ENCODE data around the gene YY1.
"Not testable (repeated sequence)": the region's sequence is repeated elsewhere in the genome, so short reads cannot be mapped to it uniquely, and the experiment has no call there.

YY1 gene

DNA sequence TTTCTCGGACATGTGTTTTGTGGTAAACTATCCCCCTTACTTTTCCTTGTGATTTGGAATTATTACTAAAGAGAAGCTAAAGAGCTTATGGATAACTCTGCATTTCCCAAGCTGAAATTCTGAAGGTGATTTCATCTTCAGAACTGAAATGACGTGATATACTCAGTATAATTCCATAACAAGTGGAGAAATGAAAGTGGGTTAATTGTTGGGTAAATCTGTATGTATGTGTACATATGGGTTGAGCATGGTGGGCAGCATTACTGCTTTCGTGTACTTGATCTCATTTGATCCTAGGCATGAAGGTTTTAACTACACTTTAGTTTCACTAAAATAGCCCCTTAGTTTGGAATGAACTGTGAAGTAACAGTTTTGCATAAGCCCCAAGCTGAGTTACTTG, 4.1 kb downstream of the YY1 start:
- DNase-seq (ENCODE audit: low read depth) = no peak

DNA sequence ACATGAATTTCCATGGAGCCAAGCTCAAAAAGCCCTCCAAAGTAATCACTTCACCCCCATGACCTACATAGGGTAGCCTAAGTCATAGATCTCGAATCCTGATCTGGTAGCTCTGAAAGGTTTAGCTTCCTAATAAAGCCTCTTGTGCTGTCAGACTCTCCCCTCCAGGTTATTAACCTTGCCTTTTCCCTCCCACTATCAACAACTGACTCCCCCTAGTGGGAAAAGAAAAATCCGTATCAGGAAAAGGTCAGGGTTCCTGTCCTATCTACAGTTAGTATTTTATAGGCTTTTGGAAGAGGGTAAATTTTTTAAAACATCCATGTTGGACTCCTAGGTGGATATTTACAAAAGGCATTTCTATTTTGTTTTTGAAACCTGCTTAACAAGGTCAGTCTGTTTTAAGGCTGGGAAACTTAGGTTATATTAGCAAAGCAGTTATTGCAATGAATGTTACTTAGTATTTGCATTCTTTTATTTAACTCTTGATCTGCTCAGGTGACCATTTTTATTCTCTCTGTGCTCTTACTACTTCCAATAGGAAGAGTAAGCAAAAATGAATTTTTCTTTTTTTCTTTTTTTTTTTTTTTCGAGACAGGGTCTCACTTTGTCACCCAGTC, 8.0 kb downstream of the YY1 start:
- DNase-seq (ENCODE audit: low read depth) = no peak

DNA sequence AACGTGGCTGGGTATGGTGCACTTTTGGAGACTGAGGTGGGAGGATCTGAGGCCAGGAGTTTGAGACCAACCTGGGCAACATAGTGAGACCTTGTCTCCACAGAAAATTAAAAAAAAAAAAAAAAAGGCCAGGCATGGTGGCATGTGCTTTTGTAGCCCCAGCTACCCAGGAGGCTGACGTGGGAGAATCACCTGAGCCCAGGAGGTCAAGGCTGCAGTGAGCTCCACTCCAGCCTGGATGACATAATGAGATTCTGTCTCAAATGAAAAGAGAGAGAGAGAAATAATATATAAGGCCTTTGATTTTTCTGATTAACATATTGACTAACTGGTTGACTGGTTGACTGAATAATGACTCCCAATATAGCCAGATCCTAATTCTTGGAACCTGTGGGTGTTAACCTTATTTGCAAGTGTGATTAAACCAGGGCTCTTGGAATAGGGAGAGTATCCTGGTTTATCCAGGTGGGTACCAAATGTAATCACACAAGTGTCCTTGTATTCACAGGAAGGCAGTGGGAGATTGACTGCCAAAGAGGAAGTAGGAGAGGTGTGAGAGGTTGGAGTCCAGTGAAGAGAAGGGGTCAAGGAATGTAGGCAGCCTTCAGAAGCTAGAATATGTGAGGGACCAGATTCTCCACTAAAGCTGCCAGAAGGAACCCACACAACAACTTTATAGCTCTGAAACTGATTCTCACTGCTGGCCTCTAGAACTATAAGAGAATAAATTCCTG, 12.0 kb downstream of the YY1 start:
- no peak for DNase-seq (ENCODE audit: low read depth)

DNA sequence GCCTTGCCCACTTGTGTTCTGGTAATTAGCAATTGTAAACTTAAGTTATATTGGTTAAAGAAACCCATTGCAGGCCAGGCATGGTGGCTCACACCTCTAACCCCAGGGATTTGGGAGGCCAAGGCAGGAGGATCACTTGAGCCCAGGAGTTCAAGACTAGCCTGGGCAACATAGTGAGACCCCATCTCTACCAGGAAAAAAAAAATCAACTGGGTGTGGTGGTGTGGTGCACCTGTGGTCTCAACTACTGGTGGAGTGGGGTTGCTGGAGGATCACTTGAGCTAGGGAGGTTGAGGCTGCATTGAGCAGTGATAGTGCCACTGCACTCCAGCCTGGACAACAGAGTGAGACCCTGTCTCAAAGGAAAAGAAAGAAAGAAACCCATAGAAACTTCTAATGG, 13.7 kb downstream of the YY1 start:
- no peak for DNase-seq (ENCODE audit: low read depth)

DNA sequence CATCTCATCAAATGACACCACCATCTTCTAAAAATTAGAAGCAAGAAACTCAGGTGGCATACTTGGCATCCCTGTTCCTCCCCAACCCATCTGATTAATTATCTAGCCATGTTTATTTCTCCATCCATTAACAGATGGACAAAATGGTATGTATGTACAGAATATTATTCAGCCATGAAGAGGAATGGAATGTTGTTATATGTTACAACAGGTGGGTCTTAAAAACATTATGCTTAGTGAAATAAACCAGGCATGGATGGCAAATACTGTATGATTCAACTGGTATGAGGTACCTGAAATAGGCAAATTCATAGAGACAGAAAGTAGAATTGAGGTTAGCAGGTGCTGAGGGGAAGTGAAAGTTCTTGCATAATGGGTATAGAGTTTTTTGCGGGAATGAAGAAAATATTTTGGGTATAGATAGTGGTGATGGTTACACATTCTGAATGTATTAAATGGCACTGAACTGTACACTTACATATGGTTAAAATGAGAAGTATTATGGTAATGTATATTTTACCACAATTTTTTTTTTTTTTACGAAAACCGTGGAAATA, 17.5 kb downstream of the YY1 start:
- no peak for DNase-seq (ENCODE audit: low read depth)

DNA sequence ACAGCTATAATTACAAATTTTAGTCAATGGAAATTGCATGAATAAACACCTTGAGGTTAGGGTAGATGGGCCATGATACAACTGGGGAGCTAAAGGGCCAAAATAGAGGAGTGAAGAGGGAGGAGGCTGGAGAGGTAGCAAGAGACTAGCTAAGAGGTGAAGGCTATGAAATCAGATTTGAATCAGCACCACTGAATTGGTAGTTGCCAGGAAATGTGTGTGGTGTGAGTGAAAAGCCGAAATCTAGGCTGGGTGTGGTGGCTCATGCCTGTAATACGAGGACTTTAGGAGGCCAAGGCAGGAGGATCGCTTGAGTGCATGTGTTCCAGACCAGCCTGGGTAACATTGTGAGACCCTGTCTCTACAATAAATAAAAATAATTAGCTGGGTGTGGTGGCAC, 22.7 kb downstream of the YY1 start:
- no peak for DNase-seq (ENCODE audit: low read depth)

DNA sequence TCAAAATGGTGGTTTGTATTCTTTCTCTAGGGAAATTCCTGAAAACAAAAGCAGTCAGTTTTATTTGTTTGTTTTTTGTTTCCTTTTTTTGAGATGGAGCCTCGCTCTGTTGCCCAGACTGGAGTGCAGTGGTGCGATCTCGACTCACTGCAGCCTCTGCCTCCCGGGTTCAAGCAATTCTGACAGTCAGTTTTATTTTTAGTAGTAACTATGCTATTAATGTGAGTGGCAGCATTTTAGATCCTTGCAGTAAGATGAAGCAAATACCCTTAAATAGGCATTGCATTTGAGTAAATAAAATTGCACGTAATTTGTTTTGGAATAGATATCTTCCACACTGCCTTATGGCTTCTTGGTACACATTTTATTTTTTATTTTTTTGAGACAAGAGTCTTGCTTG, 23.6 kb downstream of the YY1 start:
- DNase-seq (ENCODE audit: low read depth) = no peak

DNA sequence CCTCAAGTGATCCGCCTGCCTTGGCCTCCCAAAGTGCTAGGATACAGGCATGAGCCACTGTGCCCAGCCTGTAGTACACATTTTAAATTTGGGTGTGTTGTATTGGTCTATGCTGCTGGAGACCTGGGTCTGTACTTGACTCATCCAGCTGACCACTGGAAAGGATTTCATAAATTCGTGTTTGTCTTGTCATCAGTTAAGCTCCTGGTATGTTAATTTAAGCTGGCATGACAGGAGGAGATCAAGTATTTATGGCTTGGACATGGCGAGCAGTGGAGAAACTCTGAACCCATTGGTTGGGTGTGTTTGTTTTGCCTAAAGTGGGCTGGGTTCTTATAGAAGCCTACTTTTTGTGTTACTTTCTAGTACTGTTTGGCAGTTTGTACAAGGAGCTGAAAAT, 24.2 kb downstream of the YY1 start:
- DNase-seq (ENCODE audit: low read depth) = no peak

DNA sequence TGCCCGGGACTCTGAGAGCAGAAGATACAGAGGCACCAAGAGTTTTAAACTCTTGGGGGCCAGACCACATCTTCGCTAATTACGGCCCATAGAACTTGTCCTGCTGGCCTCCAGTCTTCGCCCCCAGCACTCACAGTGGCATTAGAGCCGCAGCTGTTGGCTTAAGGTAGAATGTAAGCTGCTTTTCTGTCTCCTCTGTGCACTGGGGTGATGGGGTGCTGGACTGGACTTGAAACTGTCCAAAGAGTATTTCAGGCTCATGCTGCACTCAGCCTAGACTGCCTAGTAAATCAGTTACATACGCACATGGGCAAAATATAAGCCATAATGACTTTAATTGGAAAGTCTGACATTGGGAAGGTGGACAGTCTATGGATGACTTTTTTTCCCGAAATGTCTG, 29.0 kb downstream of the YY1 start:
- DNase-seq (ENCODE audit: low read depth) = no peak

DNA sequence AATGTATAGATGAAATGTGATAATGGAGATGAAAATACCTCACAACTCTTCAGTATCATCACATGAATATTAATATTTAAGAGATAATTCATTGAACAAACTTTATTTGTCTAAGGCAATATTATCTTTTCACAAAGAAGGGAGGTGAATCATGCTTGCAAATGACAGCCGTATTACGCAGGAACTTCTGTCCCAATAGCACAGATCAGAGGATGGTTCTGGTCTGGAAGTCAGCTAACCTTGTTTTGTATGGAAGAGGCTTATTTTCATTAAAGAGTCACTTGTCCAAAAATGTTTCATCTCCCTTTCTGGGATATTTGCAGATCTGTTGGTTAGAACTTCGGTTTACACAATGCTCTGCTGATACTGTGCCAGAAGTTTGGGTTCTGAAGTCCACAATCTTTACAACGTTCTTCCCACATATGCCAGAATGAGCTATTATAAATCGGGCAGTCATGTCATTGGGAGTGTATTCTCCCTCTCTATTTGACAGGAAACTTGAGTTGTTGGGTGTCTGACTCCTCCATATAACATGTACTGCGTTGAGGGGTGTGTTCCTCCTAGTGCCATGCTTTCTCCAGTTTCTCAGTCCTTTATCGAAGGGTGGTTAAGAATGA, 29.8 kb downstream of the YY1 start:
- no peak for DNase-seq (ENCODE audit: low read depth)

DNA sequence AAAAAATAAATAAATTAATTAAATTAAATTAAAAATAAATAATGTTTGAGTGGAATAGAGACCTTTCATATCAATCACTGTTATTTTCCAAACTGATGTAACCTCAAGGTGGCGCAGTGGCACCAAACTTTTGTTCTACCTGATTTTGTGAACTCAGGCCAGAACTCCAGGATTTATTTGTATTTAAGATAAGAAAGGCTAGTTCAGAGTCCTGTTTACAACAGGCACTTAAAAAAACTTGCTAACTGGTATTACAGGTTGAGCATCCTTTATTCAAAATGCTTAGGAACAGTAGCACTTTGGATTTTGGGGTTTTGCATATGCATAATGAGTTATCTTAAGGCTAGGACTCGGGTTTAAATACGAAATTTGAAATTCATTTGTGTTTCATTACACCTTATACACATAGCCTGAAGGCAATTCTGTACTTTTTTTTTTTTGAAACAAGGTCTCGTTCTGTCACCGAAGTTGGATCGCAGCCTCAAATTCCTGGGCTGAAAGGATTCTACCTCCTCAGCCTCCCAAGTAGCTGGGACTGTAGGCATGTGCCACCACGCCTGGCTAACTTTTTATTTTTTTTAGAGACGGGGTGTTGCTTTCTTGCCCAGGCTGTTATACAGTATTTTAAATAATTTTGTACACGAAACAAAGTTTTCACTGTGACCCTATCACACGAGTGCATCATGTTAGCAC, 32.4 kb downstream of the YY1 start:
- DNase-seq (ENCODE audit: low read depth) = no peak

DNA sequence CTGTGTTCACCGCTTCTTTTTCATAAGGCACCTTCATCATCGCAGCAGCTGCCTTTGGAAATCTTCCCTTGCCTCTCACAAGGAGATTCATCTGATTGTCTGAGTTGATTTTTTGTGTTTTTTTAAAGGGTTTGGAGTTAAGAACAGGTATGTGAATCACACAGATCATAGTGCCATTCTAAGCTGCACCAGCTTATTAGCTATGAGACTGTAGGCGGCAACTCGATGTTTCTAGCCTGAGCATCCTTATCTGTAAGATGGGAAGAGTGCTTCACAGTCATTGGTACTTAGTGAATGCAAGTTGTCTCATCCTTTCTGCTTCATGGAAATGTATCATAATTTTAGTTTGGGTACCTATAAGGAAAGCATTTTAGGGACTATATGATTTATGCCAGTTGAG, 35.3 kb downstream of the YY1 start:
- no peak for DNase-seq (ENCODE audit: low read depth)

DNA sequence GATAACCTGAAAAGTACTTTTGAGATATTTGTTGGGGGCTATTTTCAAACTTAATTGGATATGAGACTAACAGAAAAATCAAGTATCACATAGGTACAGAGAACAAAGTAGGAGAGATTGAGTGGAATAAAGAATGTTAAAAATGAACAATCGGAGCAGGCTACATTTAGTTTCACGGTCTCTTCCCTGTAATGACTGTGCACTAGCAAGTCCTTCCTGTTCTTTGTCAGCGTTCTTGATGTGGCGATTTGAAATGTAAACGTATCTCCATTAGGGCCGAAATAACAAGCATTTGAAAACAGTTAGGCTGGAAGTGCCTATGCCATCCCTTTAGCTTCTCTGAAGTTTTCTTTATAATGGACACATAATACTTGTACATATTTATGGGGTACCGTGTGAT, 36.3 kb downstream of the YY1 start:
- no peak for DNase-seq (ENCODE audit: low read depth)

DNA sequence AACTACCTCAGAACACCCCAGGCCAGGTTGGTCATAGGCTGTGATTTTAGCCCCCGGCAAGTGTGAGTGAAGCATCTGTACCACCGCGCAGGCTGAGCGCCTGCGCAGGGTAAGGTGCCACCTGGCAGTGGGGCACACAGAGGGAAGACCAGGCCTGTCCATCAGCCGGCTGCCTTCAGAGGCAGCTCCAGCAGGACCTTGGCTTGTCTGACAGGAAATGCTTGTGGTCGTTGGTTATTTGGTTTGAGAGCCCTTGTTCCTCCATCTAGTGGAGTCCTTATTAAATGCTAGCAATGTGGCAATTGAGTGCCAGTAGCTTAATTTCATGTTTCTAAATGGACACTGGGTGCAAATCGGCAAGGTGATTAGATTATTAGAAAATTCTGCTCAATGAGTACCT, 39.8 kb downstream of the YY1 start:
- no peak for DNase-seq (ENCODE audit: low read depth)

DNA sequence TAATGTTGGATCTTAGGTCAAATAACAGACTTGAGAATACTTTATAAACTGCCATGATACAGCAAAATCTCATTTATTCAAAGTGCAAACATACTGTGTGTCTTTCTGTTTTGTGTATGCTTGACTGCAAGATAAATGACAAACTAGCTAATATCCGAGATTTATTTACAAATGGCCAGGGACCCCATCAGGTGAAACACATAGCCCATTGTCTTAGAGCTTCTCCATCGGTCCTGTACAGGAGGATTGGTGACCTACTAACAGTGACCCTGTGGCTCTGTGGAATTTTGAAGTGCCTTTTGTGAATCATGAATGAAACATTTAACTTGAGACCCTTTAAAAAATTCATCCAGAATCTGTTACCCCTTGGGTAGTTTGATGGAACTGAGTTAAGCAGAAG, 40.2 kb downstream of the YY1 start:
- no peak for DNase-seq (ENCODE audit: low read depth)

DNA sequence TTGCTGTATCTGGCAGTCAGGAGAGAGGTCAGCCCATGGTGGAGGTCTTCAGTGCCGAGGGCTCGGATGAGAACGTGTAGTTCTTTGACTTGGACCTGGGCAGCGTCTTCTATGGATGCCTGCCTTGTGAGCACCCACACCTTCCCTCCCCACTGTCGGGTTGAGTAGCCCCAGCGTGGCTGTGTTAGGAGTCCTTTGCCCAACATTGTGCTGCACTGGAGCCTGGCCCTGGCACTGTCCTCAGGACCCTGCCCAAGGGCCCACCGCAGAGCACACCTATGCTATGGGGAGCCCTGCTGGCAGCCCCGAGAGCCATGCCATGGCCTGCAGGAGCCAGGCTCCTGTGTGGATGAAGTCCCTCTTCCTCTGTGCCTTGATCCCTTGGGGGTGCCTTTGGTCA, 40.6 kb downstream of the YY1 start:
- DNase-seq (ENCODE audit: low read depth) = no peak

DNA sequence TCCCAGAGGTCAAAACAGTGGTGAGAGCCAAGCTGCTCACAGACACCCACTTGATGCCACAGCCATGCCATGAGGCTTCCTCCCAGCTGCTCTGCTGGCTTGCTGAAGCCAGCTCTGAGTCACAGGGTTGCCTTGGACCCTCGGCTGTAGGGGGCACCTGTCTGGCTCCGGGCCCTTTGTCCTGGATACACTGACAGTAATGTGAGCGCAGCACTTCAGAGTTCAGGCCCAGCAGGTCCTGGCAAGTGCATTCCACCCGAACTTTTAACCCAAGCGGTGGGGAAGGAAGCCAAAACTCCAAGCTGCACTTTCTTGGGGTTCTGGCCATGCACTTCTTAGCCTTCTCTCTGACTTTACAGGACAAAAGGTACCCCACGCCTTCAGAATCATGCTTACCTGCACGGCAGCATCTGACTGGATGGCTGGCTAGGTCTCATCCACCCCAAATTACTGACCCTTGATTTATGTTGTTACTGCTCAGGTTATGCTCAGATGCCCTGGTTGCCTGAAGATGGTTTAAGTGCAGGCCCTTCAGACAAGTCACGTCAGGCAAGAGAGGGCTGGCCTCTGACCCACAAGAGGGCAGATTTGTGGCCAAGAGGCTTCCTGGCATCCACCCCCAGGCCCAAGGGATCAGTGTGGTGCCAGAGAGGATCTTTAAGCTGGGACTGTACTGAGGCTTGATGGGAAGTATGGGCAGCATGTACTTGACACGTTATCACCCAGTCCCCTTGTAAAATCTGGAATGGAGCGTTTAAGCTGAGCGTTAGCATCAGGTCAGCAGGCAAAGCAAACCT, 42.5 kb downstream of the YY1 start:
- no peak for DNase-seq (ENCODE audit: low read depth)

DNA sequence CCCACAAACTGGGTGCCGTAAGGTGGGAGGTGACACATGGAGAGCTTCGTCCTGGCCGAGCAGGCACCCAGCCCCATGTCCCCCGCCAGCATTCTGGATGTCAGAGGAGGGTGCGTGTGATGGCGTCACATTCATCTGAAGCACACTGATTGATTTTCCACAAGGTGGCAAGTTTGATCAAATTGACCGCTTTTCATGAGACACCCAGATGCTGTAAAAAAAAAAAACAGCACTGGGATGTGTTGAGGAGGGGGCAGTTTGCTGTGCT, 43.1 kb downstream of the YY1 start:
- DNase-seq (ENCODE audit: low read depth) = no peak

DNA sequence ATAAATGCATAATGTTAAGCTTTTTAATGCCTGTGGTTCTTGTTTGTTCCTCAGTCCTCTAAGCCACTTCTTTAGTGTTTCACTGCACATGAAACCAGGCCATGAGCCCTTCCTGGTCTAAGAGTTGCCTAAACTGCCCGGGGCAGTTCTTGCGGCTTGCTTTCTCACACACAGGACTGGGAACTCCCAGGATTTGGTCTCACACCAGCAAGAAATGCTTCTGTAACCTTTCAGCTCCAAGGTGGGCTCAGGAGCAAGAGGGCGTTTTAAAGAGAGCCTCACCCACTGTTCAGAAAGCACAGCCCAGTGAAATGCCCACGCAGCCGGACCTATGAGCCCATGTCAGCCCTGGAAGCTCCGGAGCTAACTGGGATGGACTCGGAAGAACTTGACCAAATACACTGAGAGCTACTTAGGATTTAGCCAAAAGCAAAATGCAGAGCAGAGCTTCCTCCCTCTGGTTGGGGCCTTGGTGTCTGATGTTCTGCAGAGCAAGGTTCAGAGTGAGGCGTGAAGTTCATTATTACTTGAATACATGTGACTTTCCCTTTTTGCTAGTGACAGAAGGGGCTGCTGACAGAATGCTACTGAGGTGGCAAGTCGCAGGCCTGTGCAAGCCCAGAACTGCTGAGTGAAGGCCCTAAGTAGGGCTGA, 43.9 kb downstream of the YY1 start:
- DNase-seq (ENCODE audit: low read depth) = no peak

DNA sequence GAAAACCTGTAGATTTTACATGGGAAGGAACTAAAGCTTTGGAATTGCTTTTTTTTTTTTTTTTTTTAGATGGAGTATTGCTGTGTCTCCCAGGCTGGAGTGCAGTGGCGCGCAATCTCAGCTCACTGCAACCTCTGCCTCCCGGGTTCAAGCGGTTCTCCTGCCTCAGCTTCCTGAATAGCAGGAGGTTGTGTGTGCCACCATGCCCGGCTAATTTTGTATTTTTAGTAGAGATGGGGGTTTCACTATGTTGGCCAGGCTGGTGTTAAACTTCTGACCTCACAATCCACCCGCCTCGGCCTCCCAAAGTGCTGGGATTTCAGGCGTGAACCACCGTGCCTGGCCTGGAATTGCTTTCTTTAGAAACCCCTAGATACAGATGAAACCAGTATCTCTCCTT, 44.5 kb downstream of the YY1 start:
- not testable (repeated sequence) for DNase-seq (ENCODE audit: low read depth)

DNA sequence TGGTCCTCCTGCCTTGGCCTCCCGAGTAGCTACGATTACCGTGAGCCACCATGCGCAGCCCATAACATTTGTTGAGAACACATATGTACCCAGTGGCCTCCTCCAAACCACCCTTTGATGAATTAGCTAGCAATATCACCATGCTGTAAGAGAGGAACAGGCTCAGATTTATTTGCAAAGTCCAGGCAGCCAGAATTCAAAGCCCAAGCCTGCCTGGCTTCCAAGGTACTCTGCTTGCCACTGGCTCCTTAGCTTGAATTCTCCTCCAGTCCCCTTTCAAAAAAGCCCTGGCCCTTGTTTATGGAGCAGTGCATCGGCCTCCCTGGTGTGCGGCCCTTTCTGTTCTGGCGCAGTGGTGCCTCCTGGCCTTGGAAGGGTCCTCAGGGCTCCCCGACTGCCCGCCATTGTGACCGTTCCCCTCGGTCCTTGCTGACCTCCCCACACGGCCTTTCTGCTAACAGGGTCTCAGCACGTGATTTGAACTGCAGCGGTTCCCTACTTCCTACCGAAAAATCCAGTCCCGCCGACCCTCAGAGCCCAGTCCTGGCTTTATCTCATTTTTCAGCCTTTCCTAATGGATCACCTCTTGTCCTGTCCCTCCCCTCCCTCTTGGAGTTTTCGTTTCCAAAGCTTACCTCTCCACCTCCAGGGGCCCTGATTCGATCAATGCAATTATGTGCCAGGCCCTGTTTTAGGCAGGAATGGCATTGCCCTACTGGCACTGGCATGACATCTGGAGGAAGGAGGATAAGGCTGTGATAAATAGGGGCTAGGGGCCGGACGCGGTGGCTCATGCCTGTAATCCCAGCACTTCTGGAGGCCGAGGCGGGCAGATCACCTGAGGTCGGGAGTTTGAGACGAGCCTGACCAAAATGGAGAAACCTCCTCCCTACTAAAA, 45.3 kb downstream of the YY1 start:
- no peak for DNase-seq (ENCODE audit: low read depth)
